ENCODE measurements around the gene EXOC3L2. TPM values are rescaled to one million over a fixed set of nuclear protein-coding genes. Genes with fewer than 3 reads are reported as not detected.

EXOC3L2 gene
- total RNA-seq, 1 donor from 2014 or later = 1.0 TPM

DNA sequence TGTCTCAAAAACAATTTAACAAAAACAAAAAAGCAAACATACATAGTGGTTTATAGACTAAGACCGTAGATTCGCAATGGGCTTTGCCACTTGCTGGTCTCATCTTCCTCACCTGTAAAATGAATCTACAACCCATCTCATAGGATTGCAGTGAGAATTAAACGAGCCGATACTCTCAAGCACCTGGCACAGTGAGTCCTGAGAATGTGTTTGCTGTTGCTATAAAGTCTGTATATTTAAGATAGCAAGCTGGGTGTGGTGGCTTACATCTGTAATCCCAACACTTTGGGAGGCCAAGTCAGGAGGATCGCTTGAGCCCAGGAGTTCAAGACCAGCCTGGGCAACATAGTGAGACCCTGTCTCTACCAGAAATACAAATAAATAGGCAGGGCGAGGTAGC is 22.5 kb downstream of the EXOC3L2 start:
- no peak for DNase-seq (ENCODE audit: low read depth in 2 of 2)

DNA sequence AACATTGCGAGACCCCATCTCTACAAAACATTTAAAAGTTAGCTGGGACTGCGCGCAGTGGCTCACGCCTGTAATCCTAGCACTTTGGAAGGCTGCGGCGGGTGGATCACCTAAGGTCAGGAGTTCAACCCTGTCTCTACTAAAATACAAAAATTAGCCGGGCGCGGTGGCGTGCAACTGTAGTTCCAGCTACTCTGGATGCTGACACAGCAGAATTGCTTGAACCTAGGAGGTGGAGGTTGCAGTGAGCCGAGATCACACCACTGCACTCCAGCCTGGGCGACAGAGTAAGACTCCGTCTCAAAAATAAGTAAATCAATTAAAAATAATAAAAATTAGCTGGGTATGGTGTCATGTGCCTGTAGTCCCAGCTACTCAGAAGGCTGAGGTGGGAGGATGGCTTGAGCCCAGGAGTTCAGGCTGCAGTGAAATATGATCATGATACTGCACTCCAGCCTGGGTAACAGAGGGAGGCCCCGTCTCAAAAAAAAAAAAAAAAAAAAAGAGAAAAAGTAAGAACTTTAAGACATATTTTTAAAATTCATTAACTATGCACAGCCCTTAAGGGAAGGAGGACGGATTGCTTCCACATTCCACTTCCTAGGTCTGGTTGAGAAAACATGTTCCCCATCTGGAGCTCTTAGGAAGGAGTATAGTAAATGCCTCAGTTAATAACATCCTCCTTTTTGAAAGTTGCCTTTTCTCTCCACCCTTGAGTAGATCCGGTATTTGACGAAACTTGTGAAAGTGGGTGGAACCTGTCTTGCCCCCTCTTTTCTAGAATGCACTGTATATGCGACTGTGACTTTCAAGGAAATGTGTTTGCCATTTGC is 26.1 kb downstream of the EXOC3L2 start:
- DNase-seq (ENCODE audit: low read depth in 2 of 2) = no peak

DNA sequence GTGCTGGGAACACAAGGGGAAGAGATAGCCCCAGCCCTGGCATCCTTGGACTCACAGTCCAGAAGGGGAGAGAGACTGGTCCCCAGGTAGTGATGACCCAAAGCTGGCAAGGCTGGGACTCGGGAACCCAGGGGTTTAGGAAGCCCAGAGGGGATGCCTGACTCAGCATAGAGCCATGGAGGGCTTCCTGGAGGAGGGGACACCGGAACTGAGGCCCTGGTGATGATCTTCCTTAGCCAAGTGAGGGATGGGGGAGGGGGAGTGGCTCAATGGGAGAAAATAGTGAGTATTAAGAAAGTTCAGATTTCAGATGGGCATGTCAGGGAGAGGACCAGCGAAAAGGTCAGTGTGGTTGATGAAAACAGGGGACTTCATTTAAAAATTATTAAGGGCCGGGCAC is 26.8 kb downstream of the EXOC3L2 start:
- DNase-seq (ENCODE audit: low read depth in 2 of 2) = no peak

DNA sequence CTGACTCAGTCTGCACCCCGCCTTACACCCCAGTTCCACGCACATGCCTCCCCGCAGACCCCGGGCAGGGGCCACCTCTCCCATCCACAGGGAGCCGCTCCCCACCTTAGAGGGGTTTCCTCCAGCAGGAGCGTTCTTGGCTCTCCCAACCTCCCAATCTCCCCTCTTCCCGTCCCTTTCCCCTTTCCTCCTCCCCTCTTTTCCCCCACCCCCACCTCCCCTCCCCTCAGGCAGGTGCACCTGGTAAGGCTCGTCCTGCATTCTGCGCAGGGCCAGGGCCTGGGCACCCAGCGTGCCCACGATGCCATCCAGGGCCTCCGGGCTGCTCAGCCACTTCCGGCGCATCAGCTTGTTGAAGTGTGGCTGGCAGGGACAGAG is 27.3 kb downstream of the EXOC3L2 start:
- no peak for DNase-seq (ENCODE audit: low read depth in 2 of 2)

DNA sequence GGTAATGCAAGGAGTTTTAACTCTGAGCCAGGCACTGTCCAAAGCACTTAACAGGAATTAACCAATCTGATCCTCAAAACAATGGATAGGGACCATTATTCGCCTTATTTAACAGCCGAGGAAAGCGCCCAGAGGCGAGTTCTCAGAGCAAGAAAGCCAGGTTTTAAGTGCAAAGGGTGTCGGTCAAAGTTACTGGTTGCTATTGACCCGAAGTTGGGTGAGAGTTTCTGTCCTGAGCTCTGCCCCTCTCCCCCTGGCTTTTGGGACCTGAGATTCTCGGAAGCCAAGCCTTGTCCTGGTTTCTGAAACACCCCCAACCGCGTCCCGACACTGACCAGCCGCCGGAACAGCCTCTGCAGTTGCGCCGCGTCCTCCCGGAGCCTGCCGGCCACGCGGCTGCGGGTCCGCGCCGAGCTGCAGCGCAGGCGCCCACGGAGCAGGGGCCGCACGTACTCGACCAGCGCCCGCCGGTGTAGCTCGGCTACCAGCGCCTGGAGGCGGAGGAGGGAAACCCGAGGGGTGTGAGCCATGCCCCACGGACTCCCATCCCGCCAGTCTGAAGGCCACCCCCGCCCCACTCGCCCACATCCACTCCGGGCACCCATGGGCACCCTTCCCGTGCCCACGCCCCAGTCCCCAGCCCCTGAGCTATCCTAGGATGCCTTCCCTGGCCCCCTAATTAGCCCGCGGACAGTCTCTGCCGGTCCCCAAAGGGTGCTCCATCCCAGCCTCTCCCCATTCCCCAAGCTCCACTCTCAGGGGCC is 27.8 kb downstream of the EXOC3L2 start:
- DNase-seq (ENCODE audit: low read depth in 2 of 2) = no peak

DNA sequence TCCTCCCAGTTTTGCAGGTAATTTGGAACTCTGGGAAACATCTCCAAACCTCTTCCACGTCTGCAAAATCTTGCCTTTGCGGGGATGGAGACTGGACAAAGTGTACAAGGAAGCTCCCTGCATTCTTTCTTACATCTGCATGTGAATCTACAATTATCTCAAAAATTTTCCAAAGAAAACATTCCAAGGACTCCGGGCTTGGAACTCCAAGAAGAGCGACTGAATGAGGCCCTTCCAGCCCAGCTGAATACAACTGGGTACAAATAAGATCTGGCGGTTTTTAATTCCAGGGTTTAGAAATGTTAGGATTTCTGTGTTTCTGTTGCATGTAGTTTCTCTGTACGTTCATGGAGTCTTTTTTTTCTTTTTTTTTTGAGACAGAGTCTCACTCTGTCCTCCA is 28.5 kb downstream of the EXOC3L2 start:
- no peak for DNase-seq (ENCODE audit: low read depth in 2 of 2)

DNA sequence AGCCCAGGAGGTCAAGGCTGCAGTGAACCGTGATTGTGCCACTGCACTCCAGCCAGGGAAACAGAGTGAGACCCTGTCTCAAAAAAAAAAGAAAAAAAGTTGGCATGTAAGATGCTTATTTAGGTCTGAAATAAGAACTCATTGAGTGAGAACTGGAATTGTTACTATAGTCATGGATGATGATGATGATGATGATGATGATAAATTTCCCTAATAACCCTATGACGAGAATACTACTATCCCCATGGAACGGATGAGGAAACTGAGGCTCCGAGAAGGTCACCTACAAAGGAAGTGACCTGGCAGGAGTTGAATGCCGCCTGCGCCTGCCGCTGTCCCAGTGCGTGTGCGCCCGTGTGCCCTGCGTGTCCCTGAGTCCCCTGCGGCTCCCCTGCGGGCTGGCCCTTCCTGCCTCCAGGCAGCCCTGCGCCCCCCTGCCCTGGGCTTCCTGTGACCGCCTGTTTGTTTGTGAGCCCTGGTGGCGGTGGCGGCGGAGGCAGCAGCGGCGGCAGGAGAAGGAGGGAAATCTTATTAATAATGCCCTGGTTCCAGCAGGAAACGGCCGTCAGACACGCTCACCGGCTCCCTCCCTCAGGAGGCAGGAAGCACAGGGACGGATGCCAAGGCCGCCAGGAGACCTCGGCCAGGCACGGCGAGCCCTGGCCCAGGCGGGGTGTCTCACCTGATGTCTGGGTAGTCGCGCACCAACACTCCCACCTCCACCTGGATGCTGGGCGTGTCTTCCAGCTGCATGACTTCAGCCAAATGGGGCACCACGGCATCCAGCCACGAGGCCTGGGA is 29.6 kb downstream of the EXOC3L2 start:
- peak in 1 of 2 donors; percentile 54 for DNase-seq (ENCODE audit: low read depth in 2 of 2)

DNA sequence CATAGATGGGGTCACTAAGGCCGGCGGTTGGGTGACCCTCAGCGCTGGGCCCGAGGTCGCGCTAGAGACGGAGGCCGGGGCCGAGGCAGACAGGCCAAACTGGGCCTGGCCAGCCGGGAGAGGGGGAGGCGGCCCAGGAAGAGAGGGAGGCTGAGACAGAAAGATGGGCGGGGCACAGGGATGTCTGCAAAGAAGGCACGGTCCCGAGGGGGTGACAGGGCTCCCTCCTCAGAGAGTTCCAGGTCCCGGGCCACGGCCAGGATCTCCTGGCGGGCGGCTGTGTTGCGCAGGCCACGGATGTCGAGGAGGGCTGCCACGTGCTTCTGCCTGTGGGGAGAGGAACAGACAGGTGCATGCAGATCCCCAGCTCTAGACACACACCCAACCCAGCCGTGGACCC is 32.2 kb downstream of the EXOC3L2 start:
- no peak for DNase-seq (ENCODE audit: low read depth in 2 of 2)

DNA sequence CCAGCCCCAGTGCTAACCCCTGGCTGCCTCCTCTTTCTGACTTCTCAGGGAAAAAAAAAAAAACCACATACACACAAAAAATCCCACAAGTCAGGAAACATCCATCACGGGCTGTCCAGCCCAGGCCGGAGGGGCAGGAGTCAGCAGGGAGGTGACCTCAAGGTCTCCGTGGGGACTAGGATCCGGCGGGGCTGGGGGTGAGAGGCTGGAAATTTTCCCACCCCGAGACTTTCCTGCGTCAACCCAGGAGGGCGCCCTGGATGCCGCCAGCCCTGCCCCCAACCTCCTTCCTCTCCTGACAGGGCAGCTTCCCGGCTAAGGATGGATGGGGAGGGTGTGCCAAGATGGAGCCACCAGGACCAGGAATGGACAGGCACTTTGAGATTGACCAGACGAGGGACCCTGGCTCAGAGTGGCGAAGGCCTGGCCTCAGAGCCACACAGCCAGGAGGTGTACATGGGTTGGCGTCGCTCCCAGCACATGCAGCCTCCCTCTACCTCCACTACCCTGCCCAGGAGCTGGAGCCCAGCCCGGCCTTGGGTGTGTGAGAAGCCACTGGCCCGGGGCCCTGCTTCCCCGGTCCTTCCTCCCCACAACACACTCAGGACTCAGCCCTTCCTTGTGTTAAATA is 33.3 kb downstream of the EXOC3L2 start:
- peak in 1 of 2 donors; percentile 25 for DNase-seq (ENCODE audit: low read depth in 2 of 2)

DNA sequence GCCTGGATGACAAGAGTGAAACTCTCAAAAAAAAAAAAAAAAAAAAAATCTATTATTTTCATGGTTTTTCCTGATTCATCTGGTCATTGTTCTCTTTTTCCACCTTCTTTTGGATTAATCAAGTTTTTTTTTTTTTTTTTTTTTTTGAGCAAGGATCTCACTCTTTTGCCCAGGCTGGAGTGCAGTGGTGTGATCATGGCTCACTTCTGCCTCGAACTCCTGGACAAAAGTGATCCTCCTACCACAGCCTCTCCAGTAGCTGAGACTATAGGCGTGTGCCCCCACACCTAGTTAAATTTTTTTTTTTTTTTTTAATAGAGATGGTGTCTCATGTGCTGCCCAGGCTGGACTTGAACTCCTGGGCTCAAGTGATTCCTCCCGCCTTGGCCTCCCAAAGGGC is 38.9 kb downstream of the EXOC3L2 start:
- no peak for DNase-seq (ENCODE audit: low read depth in 2 of 2)

DNA sequence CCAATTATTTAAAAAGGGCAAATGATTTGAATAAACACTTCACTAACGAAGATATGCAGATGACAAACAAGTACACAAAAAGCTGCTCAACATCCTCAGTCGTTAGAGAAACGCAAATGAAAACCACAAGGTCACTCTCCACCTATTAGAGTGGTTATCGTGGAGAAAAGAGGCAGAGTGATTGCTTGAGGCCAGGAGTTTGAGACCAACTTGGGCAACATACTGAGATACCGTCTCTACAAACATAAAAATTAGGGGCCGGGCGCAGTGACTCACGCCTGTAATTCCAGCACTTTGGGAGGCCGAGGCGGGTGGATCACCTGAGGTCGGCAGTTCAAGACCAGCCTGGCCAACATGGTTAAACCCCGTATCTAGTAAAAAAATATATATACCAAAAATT is 39.4 kb downstream of the EXOC3L2 start:
- no peak for DNase-seq (ENCODE audit: low read depth in 2 of 2)

DNA sequence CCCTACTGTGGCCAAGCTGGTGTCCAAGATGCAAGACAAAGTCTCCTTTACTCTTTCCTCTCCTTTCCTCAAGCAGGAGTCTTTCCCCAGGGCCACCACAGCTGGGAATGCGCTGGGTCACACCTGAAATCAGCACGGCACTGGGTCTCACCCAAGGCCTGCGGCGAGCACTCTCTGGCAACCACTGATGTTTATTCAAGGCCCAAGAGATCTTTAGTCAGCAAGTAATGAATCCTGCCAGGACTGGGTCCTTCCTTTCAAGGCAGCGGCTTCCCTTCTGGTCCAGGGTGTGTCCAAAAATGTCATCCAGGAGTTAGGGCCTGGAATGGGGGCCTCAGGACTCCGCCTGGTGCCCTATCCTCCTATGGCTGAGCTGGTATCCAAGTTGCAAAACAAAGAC is 42.6 kb downstream of the EXOC3L2 start:
- DNase-seq (ENCODE audit: low read depth in 2 of 2) = no peak

DNA sequence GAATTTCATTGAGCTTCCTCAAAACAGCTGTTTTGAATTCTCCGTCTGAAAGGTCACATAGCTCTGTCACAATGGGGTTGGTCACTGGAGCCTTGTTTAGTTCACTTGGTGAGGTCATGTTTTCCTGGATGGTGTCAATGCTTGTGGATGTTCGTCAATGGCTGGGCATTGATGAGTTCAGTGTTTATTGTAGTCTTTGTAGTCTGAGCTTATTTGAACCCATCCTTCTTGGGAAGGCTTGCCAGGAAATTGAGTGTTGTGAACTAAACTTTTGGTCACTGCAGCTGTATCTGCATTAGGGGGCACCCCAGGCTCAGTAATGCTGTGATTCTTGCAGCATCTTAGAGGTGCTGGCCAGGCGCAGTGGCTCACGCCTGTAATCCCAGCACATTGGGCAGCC is 44.6 kb downstream of the EXOC3L2 start:
- DNase-seq (ENCODE audit: low read depth in 2 of 2) = peak; percentile 51 to 73

DNA sequence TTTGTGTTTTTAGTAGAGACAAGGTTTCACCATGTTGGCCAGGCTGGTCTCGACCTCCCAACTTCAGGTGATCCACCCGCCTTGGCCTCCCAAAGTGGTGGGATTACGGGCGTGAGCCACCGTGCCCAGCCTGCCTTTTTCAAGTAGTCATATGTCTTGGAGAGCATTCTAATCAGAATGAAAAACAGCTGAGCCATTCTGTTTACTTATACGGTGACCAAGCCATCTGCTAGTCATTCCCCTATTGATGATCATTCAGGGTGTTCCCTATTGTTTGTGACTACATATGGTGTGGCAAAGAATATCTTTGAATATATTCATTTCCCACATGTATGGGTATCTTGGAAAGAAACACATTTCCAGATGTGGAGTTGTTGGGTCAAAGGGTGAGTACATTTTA is 49.4 kb downstream of the EXOC3L2 start:
- DNase-seq (ENCODE audit: low read depth in 2 of 2) = peak in 1 of 2 donors; percentile 40

DNA sequence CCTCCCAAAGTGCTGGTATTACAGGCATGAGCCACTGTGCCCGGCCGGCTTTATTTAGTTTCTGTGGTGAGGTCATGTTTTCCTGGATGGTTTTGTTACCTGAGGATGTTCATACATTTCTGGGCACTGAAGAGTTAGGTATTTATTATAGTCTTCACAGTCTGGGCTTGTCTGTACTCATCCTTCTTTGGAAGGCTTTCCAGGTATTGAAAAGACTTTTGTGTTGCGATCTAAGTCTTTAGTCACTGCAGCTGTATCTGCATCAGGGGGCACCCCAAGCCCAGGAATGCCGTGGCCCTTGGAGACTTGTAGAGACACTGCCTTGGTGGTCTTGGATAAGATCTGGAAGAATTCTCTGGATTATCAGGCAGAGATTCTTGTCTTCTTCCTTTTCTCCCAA is 53.8 kb downstream of the EXOC3L2 start:
- DNase-seq (ENCODE audit: low read depth in 2 of 2) = no peak

DNA sequence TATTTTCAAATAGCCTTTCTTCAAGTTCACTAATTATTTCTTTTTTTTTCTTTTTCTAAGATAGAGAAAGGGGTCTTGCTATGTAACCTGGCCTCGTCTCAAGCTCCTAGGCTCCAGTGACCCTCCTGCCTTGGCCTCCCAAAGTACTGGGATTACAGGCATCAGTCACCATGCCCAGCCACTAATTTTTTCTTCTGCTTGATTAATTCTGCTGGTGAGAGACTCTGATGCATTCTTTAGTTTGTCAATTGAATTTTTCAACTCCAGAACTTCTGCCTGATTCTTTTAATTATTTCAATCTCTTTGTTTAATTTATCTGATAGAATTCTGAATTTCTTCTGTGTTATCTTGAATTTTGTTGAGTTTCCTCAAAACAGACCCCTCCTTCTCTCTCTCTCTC is 55.2 kb downstream of the EXOC3L2 start:
- no peak for DNase-seq (ENCODE audit: low read depth in 2 of 2)

DNA sequence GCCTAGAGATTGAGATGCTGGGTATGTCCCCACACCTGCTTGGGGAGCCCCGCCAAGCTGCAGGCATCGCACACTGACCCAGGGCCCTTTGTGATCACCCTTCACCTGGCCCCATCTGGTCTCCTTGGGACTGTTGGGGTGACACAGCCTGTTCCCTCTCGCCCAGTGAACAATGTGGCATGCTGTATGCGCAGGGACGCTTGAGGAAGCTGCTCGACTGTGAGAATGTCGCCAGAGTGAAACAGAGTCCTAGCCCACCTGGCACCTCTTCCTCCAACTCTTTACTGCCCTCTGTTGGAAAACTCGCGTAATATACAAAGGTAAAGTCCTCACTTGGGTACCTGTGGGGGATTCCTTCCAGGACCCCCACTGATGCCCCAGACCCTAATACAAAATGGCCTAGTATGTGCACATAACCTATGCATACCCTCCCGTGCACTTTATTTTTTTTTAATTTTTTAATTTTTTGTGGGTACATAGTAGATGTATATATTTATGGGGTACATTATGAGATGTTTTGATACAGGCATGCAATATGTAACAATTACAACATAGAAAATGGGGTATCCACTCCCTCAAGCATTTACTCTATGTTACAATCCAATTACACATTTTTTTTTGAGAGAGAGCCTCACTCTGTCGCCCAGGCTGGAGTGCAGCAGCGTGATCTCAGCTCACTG is 57.6 kb downstream of the EXOC3L2 start:
- peak in 1 of 2 donors; percentile 44 for DNase-seq (ENCODE audit: low read depth in 2 of 2)

DNA sequence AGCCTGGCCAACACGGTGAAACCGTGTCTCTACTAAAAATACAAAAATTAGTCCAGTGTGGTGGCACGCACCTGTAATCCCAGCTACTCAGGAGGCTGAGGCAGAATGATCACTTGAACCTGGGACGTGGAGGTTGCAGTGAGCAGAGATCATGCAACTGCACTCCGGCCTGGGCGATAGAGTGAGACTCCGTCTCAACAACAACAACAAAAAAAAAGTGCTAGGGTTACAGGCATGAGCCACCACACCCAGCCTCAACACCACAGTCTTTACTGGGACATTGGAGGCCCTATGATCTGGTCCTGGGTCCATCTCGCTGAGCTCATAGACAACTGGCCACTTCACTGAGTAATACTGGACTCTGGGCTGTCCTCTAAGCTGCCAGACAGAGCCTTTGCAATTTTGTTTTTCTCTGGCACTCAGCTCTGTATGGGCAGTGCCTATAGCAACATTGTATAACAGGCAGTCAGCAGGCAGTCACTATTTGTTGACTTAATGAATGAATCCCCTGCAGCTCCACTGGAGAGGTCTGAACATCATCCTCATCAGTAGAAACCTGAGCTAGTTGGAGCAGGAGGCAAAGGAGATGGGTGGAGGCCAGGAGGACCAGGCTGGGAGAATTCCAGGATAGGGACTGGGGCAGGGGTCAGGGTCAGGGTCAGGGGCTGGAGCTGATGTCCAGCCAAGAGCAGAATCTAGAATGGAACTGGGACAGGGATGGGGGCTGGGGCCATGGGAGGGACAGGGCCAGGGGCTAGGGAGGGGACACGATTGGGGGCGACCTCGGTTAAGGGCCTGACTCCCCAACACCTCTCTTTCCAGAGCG is 58.5 kb downstream of the EXOC3L2 start:
- no peak for DNase-seq (ENCODE audit: low read depth in 2 of 2)

DNA sequence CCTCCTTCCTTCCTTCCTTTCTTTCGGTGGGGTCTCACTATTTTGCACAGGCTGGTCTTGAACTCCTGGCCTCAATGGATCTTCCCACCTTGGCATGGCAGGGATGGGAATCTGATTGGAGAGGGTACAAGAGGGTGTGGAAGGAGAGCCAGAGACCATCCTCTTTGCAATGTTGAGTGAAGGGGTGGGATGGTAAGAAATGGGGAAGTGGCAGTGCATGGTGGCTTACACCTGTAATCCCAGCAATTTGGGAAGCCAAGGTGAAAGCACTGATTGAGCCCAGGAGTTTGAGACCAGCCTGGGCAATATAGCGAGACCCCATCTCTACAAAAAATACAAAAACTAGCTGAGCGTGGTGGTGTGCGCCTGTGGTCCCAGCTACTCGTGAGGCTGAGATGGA is 61.1 kb downstream of the EXOC3L2 start:
- DNase-seq (ENCODE audit: low read depth in 2 of 2) = no peak

DNA sequence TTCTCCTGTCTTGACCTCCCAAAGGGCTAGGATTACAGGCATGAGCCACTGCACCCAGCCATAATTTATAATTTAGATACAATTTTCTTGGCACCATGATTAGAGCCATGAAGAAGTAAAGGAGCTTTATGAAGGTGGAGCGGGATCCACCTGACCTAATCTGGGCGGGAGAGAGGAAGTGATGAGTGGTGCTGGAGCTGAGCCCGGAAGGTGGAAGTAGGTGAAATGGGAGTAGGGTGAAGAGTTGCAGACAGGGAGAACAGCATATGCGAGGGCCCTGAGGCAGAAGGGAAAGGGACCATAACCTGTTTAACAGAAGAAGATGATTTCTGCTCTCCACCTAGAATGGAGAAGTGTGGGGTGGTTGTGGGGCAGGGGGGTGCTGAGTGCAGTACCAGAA is 62.4 kb downstream of the EXOC3L2 start:
- no peak for DNase-seq (ENCODE audit: low read depth in 2 of 2)
